ENCODE results near the gene EXOC4. TPM values are rescaled to one million over a fixed set of nuclear protein-coding genes. Genes with fewer than 3 reads are reported as not detected.

The EXOC4 gene
- total and polyA plus RNA-seq, 2 of the 8 experiments (the other 6 are each of a cell fraction or from before 2014, with no cell fraction given), result 27.0 to 67.3 TPM

DNA sequence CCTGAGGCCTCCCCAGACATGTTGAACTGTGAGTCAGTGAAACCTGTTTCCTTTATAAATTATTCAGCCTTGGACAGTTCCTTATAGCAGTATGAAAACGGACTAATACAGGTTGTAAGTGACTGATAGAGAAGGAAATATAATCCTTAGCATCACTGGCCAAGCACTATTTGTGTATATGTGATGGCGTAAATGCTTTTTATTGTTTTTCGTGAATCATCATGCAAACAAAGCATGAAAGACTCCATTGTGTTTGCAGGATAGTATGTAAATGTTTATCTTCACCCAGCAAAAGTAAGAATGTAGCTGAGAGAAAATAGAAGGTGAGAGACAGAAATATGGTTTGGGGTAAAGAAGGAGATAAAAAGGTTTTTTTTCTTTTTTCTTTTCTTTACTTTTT is 781.8 kb downstream of the EXOC4 start:
- FAIRE-seq, result no peak
- H2BK20ac ChIP-seq (ENCODE audit: low read length), result no peak overlapping the region
- CTCF ChIA-PET (ENCODE audit: partially characterized antibody), result interaction anchor here (1.0 kb wide), 1 partner anchor 218 kb away, joined by 4 read pairs; no protein-coding TSS in a partner anchor
- TF ChIP-seq BACH1 (IDR thresholded peaks at IDR 0.05; ENCODE audit: low read length) (no peak), RFX5 (IDR thresholded peaks at IDR 0.05; ENCODE audit: borderline replicate concordance, low read depth, low read length) (no peak), TAF7 (optimal IDR thresholded peaks at IDR 0.05; ENCODE audit: borderline replicate concordance, low read depth, low read length) (no peak), ZNF274 (IDR thresholded peaks at IDR 0.05; ENCODE audit: borderline replicate concordance, extremely low read depth, low read length) (no peak), ASH2L (IDR thresholded peaks at IDR 0.05; ENCODE audit: low read length) (no peak), EZH2 (IDR thresholded peaks at IDR 0.05; ENCODE audit: low read depth, low read length, severe bottlenecking) (no peak)

More for the DNA sequence above, 781.8 kb downstream of the EXOC4 start:
- Histone ChIP-seq H4K20me1 (replicated peaks in 1 of 2; ENCODE audit: control insufficient read depth in 1 of 2, insufficient read depth in 2 of 2, low read length in 2 of 2) (no peaks in the 10 kb centered on the region), H4K5ac (ENCODE audit: insufficient read length, low read depth, low read length) (no peak overlapping the region), H2BK120ac (replicated peaks; ENCODE audit: low read depth, low read length) (no peak overlapping the region), H2AK5ac (ENCODE audit: low read depth, low read length) (no peak overlapping the region), H2BK5ac (ENCODE audit: low read depth, low read length) (no peak overlapping the region), H3K14ac (ENCODE audit: insufficient read length) (no peak overlapping the region), H3K4me1 (replicated peaks in 1 of 4; ENCODE audit: control insufficient read depth in 3 of 4, insufficient read depth in 4 of 4, low read length in 3 of 4) (peaks cover 0 to 3% (median 0%) of the 10 kb centered on the region in 4 experiments; a peak in 1 of 7 replicates), H3K36me3 (ENCODE audit: control insufficient read depth in 2 of 4, insufficient read depth in 4 of 4, low read length in 3 of 4) (peaks cover 0 to 5% (median 3%) of the 10 kb centered on the region in 4 experiments; a peak in 3 of 8 replicates), H3K9ac (replicated peaks in 1 of 4; ENCODE audit: extremely low read depth in 1 of 4, low read depth in 3 of 4, low read length in 3 of 4) (no peak overlapping the region), H3K4ac (replicated peaks; ENCODE audit: insufficient read length, low read depth, low read length) (no peak overlapping the region), H3K79me1 (ENCODE audit: low read depth, low read length) (no peaks in the 10 kb centered on the region), H3K9me3 (ENCODE audit: insufficient read depth in 2 of 2, low read depth in 1 of 2, low read length in 1 of 2) (peaks cover 11% of the 10 kb centered on the region in 2 experiments), H4K91ac (replicated peaks; ENCODE audit: insufficient read length, low read length) (no peak overlapping the region), H3K79me2 (ENCODE audit: control insufficient read depth in 1 of 2, insufficient read depth in 2 of 2, low read length in 2 of 2) (no peaks in the 10 kb centered on the region), H3K4me3 (ENCODE audit: extremely low read depth in 1 of 4, insufficient read depth in 2 of 4, low read depth in 3 of 4, low read length in 4 of 4) (no peak overlapping the region), H3K27me3 (replicated peaks in 1 of 4; ENCODE audit: control insufficient read depth in 3 of 4, extremely low read depth in 1 of 4, insufficient read depth in 3 of 4, low read length in 3 of 4) (no peaks in the 10 kb centered on the region), H3K4me2 (ENCODE audit: insufficient read depth in 1 of 2, low read depth in 2 of 2, low read length in 2 of 2) (no peak overlapping the region), H3K23me2 (ENCODE audit: low read depth, low read length) (no peaks in the 10 kb centered on the region; the same call in 1 of the 2 replicates), H3K18ac (ENCODE audit: extremely low read depth, low read length) (no peak overlapping the region; the same call in 1 of the 2 replicates), H3K23ac (ENCODE audit: insufficient read length) (no peak overlapping the region), H2BK15ac (ENCODE audit: low read length) (no peak overlapping the region), H2AFZ (ENCODE audit: low read length) (no peak overlapping the region), H3K27ac (ENCODE audit: low read depth, low read length) (no peak overlapping the region), H2BK12ac (ENCODE audit: low read depth, low read length) (no peak overlapping the region), H3K56ac (replicated peaks; ENCODE audit: insufficient read length, low read depth, low read length) (no peak overlapping the region), H4K8ac (ENCODE audit: extremely low read depth, insufficient read depth, low read length) (no peak overlapping the region)
- no peak for DNase-seq (ENCODE audit: low read depth in 1 of 2, low spot score in 2 of 2)
- 79% methylated on average over 3 of the region's 3 CpGs; no CpG with 5 or more reads in 1 of the 2 experiments for WGBS, 2 experiments (ENCODE audit: extremely low coverage in 1 of 2, insufficient coverage in 1 of 2, insufficient read length in 1 of 2, insufficient replicate concordance in 2 of 2, low coverage in 1 of 2, low lambda C conversion rate in 2 of 2, missing lambda C conversion rate in 1 of 2)
- POLR2A ChIA-PET (ENCODE audit: partially characterized antibody), result no interaction called here
